Upper lobe of left lung (tissue), 6 donors: ENCODE results near the gene MARVELD2. TPM values are rescaled to one million over a fixed set of nuclear protein-coding genes. Genes with fewer than 3 reads are reported as not detected.

Source experiments
- ATAC-seq, 2 donors: fragments of 200-7000 bp; cut with Tn5 transposase; one replicate each; pipeline ENCODE4 v1.9.1; 2022; ENCODE audit warnings: mild to moderate bottlenecking in 2 of 2, moderate library complexity in 2 of 2; ENCODE audit not compliant: low FRiP score in 2 of 2
- DNase-seq, 2 donors: peaks; one replicate each; pipeline ENCODE4 v3.0.0-alpha.2; 2019 to 2020
- H3K27ac ChIP-seq, 4 donors: fragments of 200-600 bp; sonication (generic); one replicate each; pipeline ENCODE4 v1.5.1; 2016 to 2019
- H3K27me3 ChIP-seq, 4 donors: fragments of 200-600 bp; sonication (generic); one replicate each; pipeline ENCODE4 v1.5.1; 2017 to 2019
- H3K36me3 ChIP-seq, 4 donors: fragments of 200-600 bp; sonication (generic); one replicate each; pipeline ENCODE4 v1.5.1; 2016 to 2019
- H3K4me1 ChIP-seq, 4 donors: fragments of 200-600 bp; sonication (generic); one replicate each; pipeline ENCODE4 v1.5.1; 2018 to 2019
- H3K4me3 ChIP-seq, 4 donors: fragments of 200-600 bp; sonication (generic); one replicate each; pipeline ENCODE4 v1.5.1; 2017 to 2019; ENCODE audit warnings: mild to moderate bottlenecking in 2 of 4, moderate library complexity in 1 of 4
- H3K9me3 ChIP-seq, 4 donors: fragments of 200-600 bp; sonication (generic); one replicate each; pipeline ENCODE4 v1.5.1; 2018 to 2019
- CTCF ChIP-seq, 6 experiments: fragments of 450-650 bp in 4 of 6; fragments of 200-600 bp in 2 of 6; sonication (generic) in 2 of 6; IDR thresholded peaks; one replicate each; pipeline ENCODE4 v1.5.1; 2016 to 2019; ENCODE audit warnings: antibody characterized with exemption in 6 of 6
- EP300 ChIP-seq, 4 donors: sonication (generic); formaldehyde crosslinking; IDR thresholded peaks; one replicate each; pipeline ENCODE4 v1.5.1; 2017; ENCODE audit warnings: antibody characterized with exemption in 4 of 4, control low read depth in 2 of 4
- POLR2A ChIP-seq, 4 donors: fragments of 450-650 bp; IDR thresholded peaks; one replicate each; pipeline ENCODE4 v1.5.1; 2016 to 2017; ENCODE audit warnings: antibody characterized with exemption in 4 of 4, mild to moderate bottlenecking in 2 of 4
- POLR2AphosphoS5 ChIP-seq, 2 donors: sonication (generic); formaldehyde crosslinking; IDR thresholded peaks; one replicate each; pipeline ENCODE4 v1.5.1; 2017; ENCODE audit warnings: antibody characterized with exemption in 2 of 2
- WGBS, 2 donors: methylation state at CpG; one replicate each; pipeline ENCODE4 v1.1.5; 2017 to 2018; 5-methylcytosine and 5-hydroxymethylcytosine counted together
- total RNA-seq, 6 donors: library from RNA; depleted of rRNA in 4 of 6; stranded (reverse); fragments of >200 nt in 4 of 6; gene quantifications; one replicate each; pipeline versions ENCODE4 v1.1.0 to v1.2.1, GENCODE V29; 2016 to 2021
- donor health status: DM: no; HTN: no; CAD: no; lungs with moderate emphysema.
- donor health status: DM: no; HTN: yes; CAD: no; lungs with severe emphysema.

Gene MARVELD2
- total RNA-seq, 6 donors from 2014 or later = 12.5 to 37.2 (median 25.7) TPM

GRCh38 chr5:69415584-69415958 is 655 bp downstream of the MARVELD2 start:
- H3K4me3 ChIP-seq = peak overlapping the region; percentile 52 to 80 (median 77)
- peak; percentile 36 to 50 for DNase-seq
- H3K4me1 ChIP-seq = peaks cover 0 to 18% (median 6%) of the 10 kb centered on the region in 4 donors
- no peaks in the 10 kb centered on the region for H3K9me3 ChIP-seq
- no peaks in the 10 kb centered on the region for H3K27me3 ChIP-seq
- TF ChIP-seq POLR2A (IDR thresholded peaks at IDR 0.05) (no peak), EP300 (IDR thresholded peaks at IDR 0.05) (no peak), CTCF (IDR thresholded peaks at IDR 0.05) (no peak), POLR2AphosphoS5 (IDR thresholded peaks at IDR 0.05) (no peak)
- peak in 1 of 2 donors; percentile 28 for ATAC-seq
- peak overlapping the region; percentile 88 to 92 (median 90) for H3K27ac ChIP-seq
- 40 to 49% methylated on average over 10 to 17 of the region's 18 CpGs for WGBS, 2 donors
- H3K36me3 ChIP-seq = peaks cover 0 to 34% (median 6%) of the 10 kb centered on the region in 4 donors

- 56 to 57% methylated on average over 6 of the region's 6 CpGs for WGBS, 2 donors
- TF ChIP-seq POLR2AphosphoS5 (IDR thresholded peaks at IDR 0.05) (no peak), CTCF (IDR thresholded peaks at IDR 0.05) (no peak), EP300 (IDR thresholded peaks at IDR 0.05) (no peak), POLR2A (IDR thresholded peaks at IDR 0.05) (no peak)
- ATAC-seq = no peak
- peak overlapping the region; percentile 88 to 92 (median 90) for H3K27ac ChIP-seq
- H3K27me3 ChIP-seq = no peaks in the 10 kb centered on the region
- no peaks in the 10 kb centered on the region for H3K9me3 ChIP-seq
- DNase-seq = no peak
- peaks cover 0 to 18% (median 6%) of the 10 kb centered on the region in 4 donors for H3K4me1 ChIP-seq
- H3K4me3 ChIP-seq = peak overlapping the region in 3 of 4 donors; percentile 75 to 80 (median 79)
- peaks cover 0 to 29% (median 6%) of the 10 kb centered on the region in 4 donors for H3K36me3 ChIP-seq
These were observed 1.3 kb downstream of the MARVELD2 start for GRCh38 chr5:69416180-69416579.

GRCh38 chr5:69416699-69417098 is 1.8 kb downstream of the MARVELD2 start:
- Histone ChIP-seq H3K4me1 (peaks cover 0 to 18% (median 6%) of the 10 kb centered on the region in 4 donors), H3K4me3 (peak overlapping the region in 2 of 4 donors; percentile 75 to 79), H3K36me3 (peaks cover 0 to 24% (median 6%) of the 10 kb centered on the region in 4 donors), H3K27me3 (no peaks in the 10 kb centered on the region), H3K9me3 (no peaks in the 10 kb centered on the region), H3K27ac (peak overlapping the region in 2 of 4 donors; percentile 88 to 89)
- DNase-seq (no peak), ATAC-seq (no peak)
- no peak for TF ChIP-seq POLR2A (IDR thresholded peaks at IDR 0.05)
- TF ChIP-seq POLR2AphosphoS5 (IDR thresholded peaks at IDR 0.05) = no peak
- TF ChIP-seq CTCF (IDR thresholded peaks at IDR 0.05) = no peak
- TF ChIP-seq EP300 (IDR thresholded peaks at IDR 0.05) = no peak

- no peak for ATAC-seq
- TF ChIP-seq EP300 (IDR thresholded peaks at IDR 0.05) = no peak
- no peak for TF ChIP-seq POLR2AphosphoS5 (IDR thresholded peaks at IDR 0.05)
- no peak for TF ChIP-seq CTCF (IDR thresholded peaks at IDR 0.05)
- no peak for TF ChIP-seq POLR2A (IDR thresholded peaks at IDR 0.05)
- Histone ChIP-seq H3K27ac (no peak overlapping the region), H3K9me3 (no peaks in the 10 kb centered on the region), H3K36me3 (peaks cover 0 to 17% (median 6%) of the 10 kb centered on the region in 4 donors), H3K27me3 (no peaks in the 10 kb centered on the region), H3K4me3 (no peak overlapping the region), H3K4me1 (peaks cover 0 to 18% (median 6%) of the 10 kb centered on the region in 4 donors)
- no peak for DNase-seq
- WGBS, 2 donors = 80 to 84% methylated on average over 3 of the region's 3 CpGs
These were observed 3.6 kb downstream of the MARVELD2 start for GRCh38 chr5:69418554-69418953.
